Trophoblast cell (in vitro differentiated cells and primary cell): ENCODE measurements around the gene DNM1L. TPM values are rescaled to one million over a fixed set of nuclear protein-coding genes. Genes with fewer than 3 reads are reported as not detected.
A peak's percentile ranks its signal among the peaks of the same experiment; 100 is the strongest.

ENCODE experiments used
- DNase-seq, 2 donors: peaks; one replicate each; pipeline ENCODE4 v3.0.0-alpha.2; 2016
- H2AFZ ChIP-seq: 2 replicates; pipeline ENCODE4 v1.6.1; 2013; ENCODE audit warnings: low read length, moderate library complexity, mild to moderate bottlenecking; ENCODE audit not compliant: insufficient read depth, poor library complexity
- H2AK5ac ChIP-seq: 2 replicates; pipeline ENCODE4 v1.6.1; 2013; ENCODE audit warnings: mild to moderate bottlenecking, low read length
- H2BK120ac ChIP-seq: 2 replicates; pipeline ENCODE4 v1.6.1; 2013; ENCODE audit warnings: low read length, mild to moderate bottlenecking, moderate library complexity; ENCODE audit not compliant: insufficient read depth, poor library complexity
- H2BK12ac ChIP-seq: 2 replicates; pipeline ENCODE4 v1.6.1; 2013; ENCODE audit warnings: mild to moderate bottlenecking, low read length, moderate library complexity
- H2BK5ac ChIP-seq: 2 replicates; pipeline ENCODE4 v1.6.1; 2013; ENCODE audit warnings: low read length, low read depth, moderate library complexity, mild to moderate bottlenecking; ENCODE audit not compliant: poor library complexity
- H3K14ac ChIP-seq: 2 replicates; pipeline ENCODE4 v1.6.1; 2013; ENCODE audit warnings: mild to moderate bottlenecking, low read length
- H3K18ac ChIP-seq: 2 replicates; pipeline ENCODE4 v1.6.1; 2013; ENCODE audit warnings: mild to moderate bottlenecking, low read length
- H3K23ac ChIP-seq: 2 replicates; pipeline ENCODE4 v1.6.1; 2013; ENCODE audit warnings: low read length
- H3K27ac ChIP-seq: 2 replicates; pipeline ENCODE4 v1.5.1; 2013; ENCODE audit warnings: low read depth, mild to moderate bottlenecking, inconsistent platforms, low read length, moderate library complexity
- H3K27me3 ChIP-seq: 2 replicates; pipeline ENCODE4 v1.6.1; 2013; ENCODE audit warnings: inconsistent platforms, mild to moderate bottlenecking, low read length, moderate library complexity; ENCODE audit not compliant: insufficient read depth
- H3K36me3 ChIP-seq, 2 experiments: 1 replicate in 1 of 2; 2 replicates in 1 of 2; pipeline ENCODE4 v1.6.1; 2013; ENCODE audit warnings: low read length in 2 of 2, mild to moderate bottlenecking in 2 of 2, moderate library complexity in 1 of 2; ENCODE audit not compliant: insufficient read depth in 2 of 2, control insufficient read depth in 1 of 2
- H3K4ac ChIP-seq: 2 replicates; pipeline ENCODE4 v1.6.1; 2013; ENCODE audit warnings: low read depth, mild to moderate bottlenecking, low read length, moderate library complexity
- H3K4me1 ChIP-seq, 2 experiments: 1 replicate in 1 of 2; 2 replicates in 1 of 2; pipeline ENCODE4 v1.6.1; 2013; ENCODE audit warnings: low read length in 2 of 2, mild to moderate bottlenecking in 2 of 2, moderate library complexity in 1 of 2; ENCODE audit not compliant: insufficient read depth in 2 of 2, control insufficient read depth in 1 of 2
- H3K4me2 ChIP-seq: 2 replicates; pipeline ENCODE4 v1.6.1; 2013; ENCODE audit warnings: inconsistent platforms, mild to moderate bottlenecking, low read length, moderate library complexity
- H3K4me3 ChIP-seq: 2 replicates; pipeline ENCODE4 v1.5.1; 2013; ENCODE audit warnings: mild to moderate bottlenecking, low read depth, low read length, inconsistent platforms
- H3K79me1 ChIP-seq: one replicate; pipeline ENCODE4 v1.6.1; 2013; ENCODE audit warnings: low read length
- H3K79me2 ChIP-seq: 2 replicates; pipeline ENCODE4 v1.6.1; 2013; ENCODE audit warnings: low read length, mild to moderate bottlenecking; ENCODE audit not compliant: control insufficient read depth, insufficient read depth, poor library complexity
- H3K9ac ChIP-seq: 2 replicates; pipeline ENCODE4 v1.6.1; 2013; ENCODE audit warnings: mild to moderate bottlenecking, low read length
- H3K9me3 ChIP-seq: 2 replicates; pipeline ENCODE4 v1.6.1; 2013; ENCODE audit warnings: low read depth, mild to moderate bottlenecking, control low read depth, inconsistent platforms, low read length; ENCODE audit not compliant: insufficient read depth
- H4K12ac ChIP-seq: 2 replicates; pipeline ENCODE4 v1.6.1; 2013; ENCODE audit warnings: low read depth, mild to moderate bottlenecking, low read length, moderate library complexity
- H4K8ac ChIP-seq: 2 replicates; pipeline ENCODE4 v1.6.1; 2013; ENCODE audit warnings: low read depth, mild to moderate bottlenecking, low read length, moderate library complexity
- H4K91ac ChIP-seq: one replicate; pipeline ENCODE4 v1.6.1; 2013; ENCODE audit warnings: low read depth, mild to moderate bottlenecking, low read length, moderate library complexity
- WGBS: extraction: QIAGEN DNeasy Blood & Tissue Kit; methylation state at CpG from one replicate; pipeline ENCODE4 v1.1.7; 2013; ENCODE audit warnings: missing lambda C conversion rate; ENCODE audit not compliant: insufficient read length, insufficient coverage; ENCODE audit errors: extremely low coverage; 5-methylcytosine and 5-hydroxymethylcytosine counted together
- polyA plus RNA-seq: library from polyadenylated mRNA; stranded (reverse); fragments of 200-250 nt; gene quantifications from 2 replicates; pipeline ENCODE4 v1.2.3, GENCODE V29; 2013

DNM1L gene
- polyA plus RNA-seq, result 56.1 and 56.4 TPM in 2 replicates

- no peaks in the 10 kb centered on the region for H3K36me3 ChIP-seq
- peaks cover 12% of the 10 kb centered on the region for H3K79me2 ChIP-seq
- H3K9me3 ChIP-seq, result no peaks in the 10 kb centered on the region
- WGBS, result no CpG with 5 or more reads among the region's 76 CpGs
- peak within 1 kb of the TSS; percentile 81 for H4K8ac ChIP-seq
- peak; percentile 97 for DNase-seq
- peak within 1 kb of the TSS; percentile 38 for H3K4ac ChIP-seq
- H3K79me1 ChIP-seq, result peaks cover 7% of the 10 kb centered on the region
- H3K4me3 ChIP-seq, result peak within 1 kb of the TSS; percentile 97
- peak within 1 kb of the TSS; percentile 86 for H3K14ac ChIP-seq
- no peak within 1 kb of the TSS for H2AK5ac ChIP-seq
- peak within 1 kb of the TSS; percentile 58 for H2BK120ac ChIP-seq
- no peaks in the 10 kb centered on the region for H3K27me3 ChIP-seq
- H3K23ac ChIP-seq, result peak within 1 kb of the TSS; percentile 20
- peak within 1 kb of the TSS; percentile 67 for H2BK5ac ChIP-seq
- peak within 1 kb of the TSS; percentile 53 for H2BK12ac ChIP-seq
- peak within 1 kb of the TSS; percentile 83 for H4K91ac ChIP-seq
- H3K27ac ChIP-seq, result peak within 1 kb of the TSS; percentile 86
- H3K4me2 ChIP-seq, result peak within 1 kb of the TSS; percentile 92
- peak within 1 kb of the TSS; percentile 96 for H3K9ac ChIP-seq
- peak within 1 kb of the TSS; percentile 60 for H4K12ac ChIP-seq
- no peaks in the 10 kb centered on the region for H3K4me1 ChIP-seq
- H3K18ac ChIP-seq, result peak within 1 kb of the TSS; percentile 79
- peak within 1 kb of the TSS; percentile 71 for H2AFZ ChIP-seq
Measured at GRCh38 chr12:32679091-32679919, at the start of gene DNM1L. Gene DNM1L, plus strand, starts transcription at chr12:32679301. Its CDS starts 63 bp downstream, at chr12:32679364.

GRCh38 chr12:32641287-32641901 lies 37.7 kb upstream of the DNM1L start:
- Histone ChIP-seq H3K4ac (no peak overlapping the region), H2BK5ac (no peak overlapping the region), H3K9me3 (no peaks in the 10 kb centered on the region), H4K8ac (no peak overlapping the region), H3K79me2 (no peaks in the 10 kb centered on the region), H3K14ac (no peak overlapping the region), H4K91ac (no peak overlapping the region), H4K12ac (no peak overlapping the region), H3K4me2 (no peak overlapping the region), H2AK5ac (no peak overlapping the region), H3K4me3 (no peak overlapping the region), H3K9ac (no peak overlapping the region), H3K79me1 (no peaks in the 10 kb centered on the region), H2BK120ac (no peak overlapping the region), H3K18ac (no peak overlapping the region), H3K4me1 (no peaks in the 10 kb centered on the region), H2BK12ac (no peak overlapping the region), H3K27me3 (no peaks in the 10 kb centered on the region), H2AFZ (no peak overlapping the region), H3K27ac (no peak overlapping the region), H3K36me3 (peaks cover 5 to 7% of the 10 kb centered on the region in 2 experiments), H3K23ac (no peak overlapping the region)
- DNase-seq, result no peak
- 100% methylated on average over 1 of the region's 6 CpGs for WGBS

GRCh38 chr12:32644431-32644830 lies 34.7 kb upstream of the DNM1L start:
- no peak overlapping the region for H2BK5ac ChIP-seq
- no peak overlapping the region for H3K23ac ChIP-seq
- no peak for DNase-seq
- H3K79me1 ChIP-seq, result no peaks in the 10 kb centered on the region
- no peak overlapping the region for H4K91ac ChIP-seq
- H3K4me2 ChIP-seq, result no peak overlapping the region
- H2BK12ac ChIP-seq, result no peak overlapping the region
- H3K4ac ChIP-seq, result no peak overlapping the region
- peaks cover 2 to 5% of the 10 kb centered on the region in 2 experiments for H3K36me3 ChIP-seq
- no peak overlapping the region for H3K4me3 ChIP-seq
- no peak overlapping the region for H2AK5ac ChIP-seq
- no peaks in the 10 kb centered on the region for H3K27me3 ChIP-seq
- no peak overlapping the region for H4K12ac ChIP-seq
- no peak overlapping the region for H4K8ac ChIP-seq
- no peak overlapping the region for H3K14ac ChIP-seq
- H2BK120ac ChIP-seq, result no peak overlapping the region
- H3K9me3 ChIP-seq, result no peaks in the 10 kb centered on the region
- no peak overlapping the region for H2AFZ ChIP-seq
- no peaks in the 10 kb centered on the region for H3K79me2 ChIP-seq
- no peak overlapping the region for H3K9ac ChIP-seq
- no peak overlapping the region for H3K27ac ChIP-seq
- no CpG with 5 or more reads among the region's 2 CpGs for WGBS
- no peaks in the 10 kb centered on the region for H3K4me1 ChIP-seq
- no peak overlapping the region for H3K18ac ChIP-seq

GRCh38 chr12:32647275-32647674 lies 31.8 kb upstream of the DNM1L start:
- no peak overlapping the region for H4K12ac ChIP-seq
- H3K4me2 ChIP-seq, result no peak overlapping the region
- no peak overlapping the region for H3K14ac ChIP-seq
- no peaks in the 10 kb centered on the region for H3K4me1 ChIP-seq
- no peaks in the 10 kb centered on the region for H3K27me3 ChIP-seq
- no peak overlapping the region for H3K4me3 ChIP-seq
- no peak overlapping the region for H2BK12ac ChIP-seq
- H2AK5ac ChIP-seq, result no peak overlapping the region
- no peaks in the 10 kb centered on the region for H3K79me2 ChIP-seq
- H3K36me3 ChIP-seq, result no peaks in the 10 kb centered on the region
- H2AFZ ChIP-seq, result no peak overlapping the region
- no peaks in the 10 kb centered on the region for H3K79me1 ChIP-seq
- no peak overlapping the region for H2BK5ac ChIP-seq
- no peak overlapping the region for H4K91ac ChIP-seq
- H2BK120ac ChIP-seq, result no peak overlapping the region
- H3K9ac ChIP-seq, result no peak overlapping the region
- no peak for DNase-seq
- H3K4ac ChIP-seq, result no peak overlapping the region
- H3K9me3 ChIP-seq, result no peaks in the 10 kb centered on the region
- H3K23ac ChIP-seq, result no peak overlapping the region
- no peak overlapping the region for H3K18ac ChIP-seq
- WGBS, result no CpG with 5 or more reads among the region's 3 CpGs
- no peak overlapping the region for H3K27ac ChIP-seq
- no peak overlapping the region for H4K8ac ChIP-seq
